IPS-15b (cell line): ENCODE data around the gene AKR7A3.
"Not testable (repeated sequence)": the region's sequence is repeated elsewhere in the genome, so short reads cannot be mapped to it uniquely, and the experiment has no call there.

Experiments
- H3K27me3 ChIP-seq: one replicate; pipeline ENCODE4 v1.6.1; 2013; ENCODE audit warnings: low read length; ENCODE audit not compliant: control insufficient read depth, insufficient read depth
- H3K36me3 ChIP-seq: one replicate; pipeline ENCODE4 v1.6.1; 2013; ENCODE audit warnings: low read length; ENCODE audit not compliant: control insufficient read depth, insufficient read depth
- H3K4me1 ChIP-seq: one replicate; pipeline ENCODE4 v1.6.1; 2013; ENCODE audit warnings: mild to moderate bottlenecking, low read length; ENCODE audit not compliant: control insufficient read depth, insufficient read depth
- H3K4me3 ChIP-seq: one replicate; pipeline ENCODE4 v1.5.1; 2013; ENCODE audit warnings: low read depth, low read length
- H3K9ac ChIP-seq: one replicate; pipeline ENCODE4 v1.6.1; 2013; ENCODE audit warnings: low read depth, mild to moderate bottlenecking, low read length
- H3K9me3 ChIP-seq: one replicate; pipeline ENCODE4 v1.6.1; 2013; ENCODE audit warnings: mild to moderate bottlenecking, low read length; ENCODE audit not compliant: control insufficient read depth, insufficient read depth

AKR7A3 gene

GRCh38 chr1:19274636-19275035 lies 13.9 kb downstream of the AKR7A3 start:
- no peak overlapping the region for H3K4me3 ChIP-seq
- H3K4me1 ChIP-seq = no peaks in the 10 kb centered on the region
- H3K9ac ChIP-seq = no peak overlapping the region
- H3K9me3 ChIP-seq = no peaks in the 10 kb centered on the region
- no peaks in the 10 kb centered on the region for H3K36me3 ChIP-seq
- peaks cover 16% of the 10 kb centered on the region for H3K27me3 ChIP-seq

GRCh38 chr1:19273844-19274531 lies 14.6 kb downstream of the AKR7A3 start:
- Histone ChIP-seq H3K4me3 (peak overlapping the region; percentile 48), H3K27me3 (peaks cover 16% of the 10 kb centered on the region)
- H3K9ac ChIP-seq, H3K4me1 ChIP-seq, H3K36me3 ChIP-seq, H3K9me3 ChIP-seq: not testable (repeated sequence)

- peaks cover 16% of the 10 kb centered on the region for H3K27me3 ChIP-seq
These were observed 15.3 kb downstream of the AKR7A3 start for GRCh38 chr1:19273106-19273843.

DNA sequence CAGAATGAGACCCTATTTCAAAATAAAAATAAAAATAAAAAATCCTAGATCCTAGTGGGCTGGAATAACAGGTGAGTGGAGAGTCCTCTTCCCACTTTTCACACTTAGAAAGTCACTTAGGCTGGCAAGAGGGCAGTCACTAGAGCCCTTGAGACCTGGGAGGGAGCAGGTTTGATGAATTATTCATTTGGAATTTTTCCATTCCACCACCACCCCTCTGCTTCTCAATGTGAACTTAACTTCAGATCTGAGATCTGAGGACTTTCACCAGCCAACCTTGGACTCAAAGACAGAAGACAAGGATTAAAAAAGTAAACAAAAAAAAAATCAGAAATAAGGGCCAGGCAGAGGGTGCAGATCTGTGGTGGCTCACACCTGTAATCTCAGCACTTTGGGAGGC lies 16.5 kb downstream of the AKR7A3 start:
- Histone ChIP-seq H3K27me3 (peaks cover 16% of the 10 kb centered on the region), H3K36me3 (no peaks in the 10 kb centered on the region), H3K9ac (no peak overlapping the region), H3K4me1 (no peaks in the 10 kb centered on the region), H3K9me3 (no peaks in the 10 kb centered on the region), H3K4me3 (no peak overlapping the region)

More at GRCh38 chr1:19273106-19273843, 15.3 kb downstream of the AKR7A3 start:
- no peak overlapping the region for H3K4me3 ChIP-seq
- H3K9me3 ChIP-seq = no peaks in the 10 kb centered on the region
- no peak overlapping the region for H3K9ac ChIP-seq
- H3K36me3 ChIP-seq = no peaks in the 10 kb centered on the region
- no peaks in the 10 kb centered on the region for H3K4me1 ChIP-seq

GRCh38 chr1:19270343-19270730 lies 18.2 kb downstream of the AKR7A3 start:
- H3K4me3 ChIP-seq, H3K9ac ChIP-seq, H3K4me1 ChIP-seq, H3K36me3 ChIP-seq, H3K9me3 ChIP-seq: not testable (repeated sequence)
- H3K27me3 ChIP-seq = peaks cover 16% of the 10 kb centered on the region

- H3K9ac ChIP-seq, H3K4me1 ChIP-seq, H3K9me3 ChIP-seq, H3K36me3 ChIP-seq, H3K4me3 ChIP-seq: not testable (repeated sequence)
- H3K27me3 ChIP-seq = peaks cover 16% of the 10 kb centered on the region
These were observed 18.9 kb downstream of the AKR7A3 start for GRCh38 chr1:19269427-19270342.

GRCh38 chr1:19268445-19268844 lies 20.1 kb downstream of the AKR7A3 start:
- H3K36me3 ChIP-seq = no peaks in the 10 kb centered on the region
- H3K9me3 ChIP-seq = no peaks in the 10 kb centered on the region
- H3K4me3 ChIP-seq = no peak overlapping the region
- H3K4me1 ChIP-seq = no peaks in the 10 kb centered on the region
- H3K27me3 ChIP-seq = peaks cover 6% of the 10 kb centered on the region
- H3K9ac ChIP-seq = no peak overlapping the region

DNA sequence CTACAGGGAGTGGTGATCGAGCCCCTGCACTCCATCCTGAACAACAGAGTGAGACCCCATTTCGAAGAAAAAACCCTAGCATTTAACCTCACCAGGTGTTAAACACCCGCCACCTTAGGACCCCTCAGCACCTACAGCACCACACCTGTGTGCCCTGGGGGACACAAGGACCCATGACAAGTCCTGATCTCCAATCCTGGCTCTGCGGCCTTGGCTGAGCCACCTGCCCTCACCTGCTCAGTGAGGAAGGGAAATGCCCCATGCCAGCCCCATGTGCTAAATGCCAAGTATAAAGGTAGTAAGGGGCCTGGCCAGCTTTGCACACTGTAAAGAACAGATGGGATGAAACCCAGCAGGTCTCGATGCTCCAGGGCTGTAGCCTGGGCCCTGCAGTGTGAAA lies 25.8 kb downstream of the AKR7A3 start:
- H3K9me3 ChIP-seq = no peaks in the 10 kb centered on the region
- H3K9ac ChIP-seq = no peak overlapping the region
- no peaks in the 10 kb centered on the region for H3K27me3 ChIP-seq
- H3K4me1 ChIP-seq = no peaks in the 10 kb centered on the region
- peaks cover 27% of the 10 kb centered on the region for H3K36me3 ChIP-seq
- no peak overlapping the region for H3K4me3 ChIP-seq

DNA sequence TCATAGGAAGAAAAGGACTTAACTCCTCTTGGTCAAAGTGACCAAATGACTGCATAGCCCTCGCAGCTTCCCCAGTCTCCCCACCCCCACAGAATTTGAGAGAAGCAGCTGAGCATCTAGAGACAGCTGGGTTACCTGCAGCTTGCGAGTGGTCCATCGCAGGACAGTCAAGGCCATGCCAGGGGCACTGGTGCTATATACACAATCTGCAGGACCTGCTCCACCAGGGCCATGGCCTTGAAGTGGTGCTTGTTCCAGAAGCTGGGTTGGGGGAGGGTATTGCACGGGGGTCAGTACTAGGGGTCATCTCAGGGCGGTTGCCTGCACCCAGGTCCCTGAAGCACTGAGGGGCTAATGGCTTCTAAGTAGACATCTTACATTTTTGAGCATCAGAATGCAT lies 26.5 kb downstream of the AKR7A3 start:
- Histone ChIP-seq H3K27me3 (no peaks in the 10 kb centered on the region), H3K9ac (no peak overlapping the region), H3K4me3 (no peak overlapping the region), H3K4me1 (no peaks in the 10 kb centered on the region), H3K36me3 (peaks cover 34% of the 10 kb centered on the region), H3K9me3 (no peaks in the 10 kb centered on the region)

GRCh38 chr1:19260211-19261138 lies 28.1 kb downstream of the AKR7A3 start:
- Histone ChIP-seq H3K36me3 (peaks cover 48% of the 10 kb centered on the region), H3K27me3 (no peaks in the 10 kb centered on the region), H3K4me3 (no peak overlapping the region), H3K9ac (no peak overlapping the region), H3K9me3 (no peaks in the 10 kb centered on the region), H3K4me1 (no peaks in the 10 kb centered on the region)

- Histone ChIP-seq H3K9me3 (no peaks in the 10 kb centered on the region), H3K27me3 (no peaks in the 10 kb centered on the region), H3K4me1 (peaks cover 2% of the 10 kb centered on the region), H3K9ac (no peak overlapping the region), H3K36me3 (peaks cover 54% of the 10 kb centered on the region), H3K4me3 (no peak overlapping the region)
These were observed 30.2 kb downstream of the AKR7A3 start for GRCh38 chr1:19258353-19258752.
